Hematopoietic multipotent progenitor cell treated with erythropoietin and hydrocortisone succinate and interleukin-3 and kit ligand, for 15 days (in vitro differentiated cells): ENCODE results near the gene AHNAK.

ENCODE experiments used
- DNase-seq: peaks from one replicate; pipeline ENCODE4 v3.0.0-alpha.2; 2015; ENCODE audit warnings: low spot score

Gene AHNAK

GRCh38 chr11:62494246-62494645 lies 52.4 kb downstream of the AHNAK start:
- DNase-seq = no peak

GRCh38 chr11:62493801-62494200 lies 52.8 kb downstream of the AHNAK start:
- no peak for DNase-seq

GRCh38 chr11:62492586-62492985 lies 54.0 kb downstream of the AHNAK start:
- DNase-seq = no peak

GRCh38 chr11:62491571-62492329 lies 54.9 kb downstream of the AHNAK start:
- DNase-seq = no peak

GRCh38 chr11:62489204-62489603 lies 57.4 kb downstream of the AHNAK start:
- DNase-seq = no peak

GRCh38 chr11:62487738-62488551 lies 58.7 kb downstream of the AHNAK start:
- no peak for DNase-seq

- DNase-seq = no peak
These were observed 59.5 kb downstream of the AHNAK start for GRCh38 chr11:62487136-62487535.

- no peak for DNase-seq
These were observed 62.3 kb downstream of the AHNAK start for GRCh38 chr11:62484352-62484751.

GRCh38 chr11:62482753-62483152 lies 63.9 kb downstream of the AHNAK start:
- no peak for DNase-seq

GRCh38 chr11:62479631-62480201 lies 66.9 kb downstream of the AHNAK start:
- no peak for DNase-seq

GRCh38 chr11:62477927-62478326 lies 68.7 kb downstream of the AHNAK start:
- no peak for DNase-seq

GRCh38 chr11:62472063-62472884 lies 74.3 kb downstream of the AHNAK start:
- no peak for DNase-seq

- DNase-seq = no peak
These were observed 75.0 kb downstream of the AHNAK start for GRCh38 chr11:62471603-62472002.

- DNase-seq = no peak
These were observed 78.0 kb downstream of the AHNAK start for GRCh38 chr11:62468577-62468976.

- DNase-seq = no peak
These were observed 80.2 kb downstream of the AHNAK start for GRCh38 chr11:62466444-62466843.

- DNase-seq = no peak
These were observed 82.0 kb downstream of the AHNAK start for GRCh38 chr11:62464655-62465054.

GRCh38 chr11:62463121-62463542 lies 83.5 kb downstream of the AHNAK start:
- peak; percentile 10 for DNase-seq

GRCh38 chr11:62462508-62462892 lies 84.1 kb downstream of the AHNAK start:
- no peak for DNase-seq

GRCh38 chr11:62461740-62462507 lies 84.7 kb downstream of the AHNAK start:
- peak; percentile 71 for DNase-seq

- no peak for DNase-seq
These were observed 87.5 kb downstream of the AHNAK start for GRCh38 chr11:62459080-62459479.
